GM12878 (cell line): ENCODE measurements around the gene MDK. TPM values are rescaled to one million over a fixed set of nuclear protein-coding genes. Genes with fewer than 3 reads are reported as not detected.

ENCODE experiments used
- BHLHE40 ChIP-seq, 2 experiments: fragments of 450-650 bp in 1 of 2; IDR thresholded peaks; 2 replicates each; pipeline ENCODE4 v1.6.1; 2011 to 2017; ENCODE audit warnings: low read depth in 2 of 2, borderline replicate concordance in 1 of 2, improper control_type of control experiment in 1 of 2, low read length in 1 of 2, mild to moderate bottlenecking in 1 of 2
- RELA ChIP-seq: fragments of 450-650 bp; IDR thresholded peaks from 2 replicates; pipeline ENCODE4 v1.8.0; 2014; ENCODE audit warnings: borderline replicate concordance; ENCODE audit not compliant: partially characterized antibody
- RELB ChIP-seq: fragments of 450-650 bp; IDR thresholded peaks from 2 replicates; pipeline ENCODE4 v1.6.1; 2017; ENCODE audit warnings: low read depth, mild to moderate bottlenecking, moderate library complexity
- SMAD5 ChIP-seq: IDR thresholded peaks from 2 replicates; pipeline ENCODE4 v1.6.1; 2016; ENCODE audit warnings: antibody characterized with exemption, low read depth
- TBL1XR1 ChIP-seq: IDR thresholded peaks from 2 replicates; pipeline ENCODE4 v1.6.1; 2012; ENCODE audit warnings: low read depth, low read length, improper control_type of control experiment
- TCF12 ChIP-seq: IDR thresholded peaks from 2 replicates; pipeline ENCODE4 v1.6.1; 2011; ENCODE audit warnings: low read depth, mild to moderate bottlenecking, low read length
- ZBTB11 ChIP-seq: fragments of 450-650 bp; formaldehyde crosslinking; IDR thresholded peaks from 2 replicates; pipeline ENCODE4 v1.5.0; 2022; ENCODE audit warnings: mild to moderate bottlenecking, missing genetic modification characterization
- polyA plus RNA-seq, 11 experiments: library from polyadenylated mRNA; depleted of rRNA in 4 of 11; unstranded in 6 of 11; stranded (reverse) in 5 of 11; fragments of >200 nt; fragmentation: Nextera tagmentation in 4 of 11; fragmentation: Illumina TruSeq in 1 of 11; extraction: Ambion mirVana in 4 of 11; extraction: Trizol in 1 of 11; gene quantifications; 1 replicate in 1 of 11; 2 replicates in 10 of 11; pipeline versions ENCODE4 v1.2.1 to v1.2.3, GENCODE V29; 2011 to 2016; ENCODE audit warnings: inconsistent platforms in 2 of 11, missing spikeins in 2 of 11, low read depth in 1 of 11
- total RNA-seq, 4 experiments: library from RNA; depleted of rRNA in 3 of 4; stranded (reverse); fragments of >200 nt in 3 of 4; fragmentation: Illumina TruSeq in 1 of 4; extraction: Trizol in 1 of 4; gene quantifications; 2 replicates each; pipeline versions ENCODE4 v1.2.1 to v1.2.3, GENCODE V29; 2013 to 2021
- TF ChIP-seq, protein P1 (sequence below), 3 experiments: IDR thresholded peaks in 2 of 3; conservative IDR thresholded peaks in 1 of 3; 2 replicates each; pipeline ENCODE4 v1.5.1; 2011; ENCODE audit warnings: low read depth in 3 of 3, low read length in 3 of 3, mild to moderate bottlenecking in 3 of 3, control low read depth in 2 of 3, moderate library complexity in 2 of 3, inconsistent platforms in 1 of 3, mixed read lengths in 1 of 3; ENCODE audit not compliant: control insufficient read depth in 2 of 3, insufficient read depth in 1 of 3; ENCODE audit errors: extremely low read depth in 1 of 3

The MDK gene
- total and polyA plus RNA-seq, 10 of the 15 experiments (the other 5 are each of a cell fraction or from before 2014, with no cell fraction given): 0.77 to 17.8 (median 9.9) TPM

GRCh38 chr11:46345131-46345597 lies 36.3 kb upstream of the MDK start (continued):
- TF ChIP-seq, protein P1, sequence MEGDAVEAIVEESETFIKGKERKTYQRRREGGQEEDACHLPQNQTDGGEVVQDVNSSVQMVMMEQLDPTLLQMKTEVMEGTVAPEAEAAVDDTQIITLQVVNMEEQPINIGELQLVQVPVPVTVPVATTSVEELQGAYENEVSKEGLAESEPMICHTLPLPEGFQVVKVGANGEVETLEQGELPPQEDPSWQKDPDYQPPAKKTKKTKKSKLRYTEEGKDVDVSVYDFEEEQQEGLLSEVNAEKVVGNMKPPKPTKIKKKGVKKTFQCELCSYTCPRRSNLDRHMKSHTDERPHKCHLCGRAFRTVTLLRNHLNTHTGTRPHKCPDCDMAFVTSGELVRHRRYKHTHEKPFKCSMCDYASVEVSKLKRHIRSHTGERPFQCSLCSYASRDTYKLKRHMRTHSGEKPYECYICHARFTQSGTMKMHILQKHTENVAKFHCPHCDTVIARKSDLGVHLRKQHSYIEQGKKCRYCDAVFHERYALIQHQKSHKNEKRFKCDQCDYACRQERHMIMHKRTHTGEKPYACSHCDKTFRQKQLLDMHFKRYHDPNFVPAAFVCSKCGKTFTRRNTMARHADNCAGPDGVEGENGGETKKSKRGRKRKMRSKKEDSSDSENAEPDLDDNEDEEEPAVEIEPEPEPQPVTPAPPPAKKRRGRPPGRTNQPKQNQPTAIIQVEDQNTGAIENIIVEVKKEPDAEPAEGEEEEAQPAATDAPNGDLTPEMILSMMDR (IDR thresholded peaks at IDR 0.05 in 2 of 3, conservative IDR thresholded peaks at IDR 0.05 in 1 of 3; ENCODE audit: control insufficient read depth in 2 of 3, extremely low read depth in 1 of 3, insufficient read depth in 1 of 3, low read depth in 3 of 3, low read length in 3 of 3): no peak
- TF ChIP-seq TCF12: 0 out of 2 replicates have a peak, but pooled peaks have one; percentile 31
- 0 out of 2 replicates have a peak, but pooled peaks have one; percentile 29 for TF ChIP-seq TBL1XR1
- TF ChIP-seq RELA: no peak
- 0 out of 4 replicates have a peak, but pooled peaks of 1 of the 2 experiments have one; percentile 10 for TF ChIP-seq BHLHE40 (IDR thresholded peaks at IDR 0.05; ENCODE audit: borderline replicate concordance in 1 of 2, low read depth in 2 of 2, low read length in 1 of 2)
- TF ChIP-seq RELB: no peak
- no peak for TF ChIP-seq ZBTB11 (CRISPR knock-in tag)
- TF ChIP-seq SMAD5: no peak
